ENCODE results near the gene DNAJB8. TPM values are rescaled to one million over a fixed set of nuclear protein-coding genes. Genes with fewer than 3 reads are reported as not detected.

The DNAJB8 gene
- total and polyA plus RNA-seq, 9 of the 15 experiments (the other 6 are each of a cell fraction or from before 2014, with no cell fraction given): not detected

- Histone ChIP-seq H3K4me3 (no peak overlapping the region), H4K20me1 (replicated peaks; ENCODE audit: control insufficient read depth, insufficient read depth, low read length) (peaks cover 16% of the 10 kb centered on the region), H3K4me1 (replicated peaks in 1 of 2; ENCODE audit: control insufficient read depth in 2 of 2, insufficient read depth in 2 of 2, low read length in 2 of 2) (peaks cover 17 to 38% of the 10 kb centered on the region in 2 experiments; a peak in 3 of 5 replicates), H3K9me1 (ENCODE audit: control insufficient read depth, insufficient read depth, low read length) (no peaks in the 10 kb centered on the region), H3K79me2 (ENCODE audit: control insufficient read depth, insufficient read depth, low read length) (peaks cover 46% of the 10 kb centered on the region), H3K4me2 (ENCODE audit: insufficient read depth, low read length) (no peak overlapping the region), H3K9ac (ENCODE audit: insufficient read depth in 1 of 2, low read depth in 2 of 2, low read length in 2 of 2) (peak overlapping the region in 1 of 2 experiments; percentile 72; a peak in 2 of 4 replicates), H3K36me3 (ENCODE audit: control insufficient read depth, insufficient read depth, low read length) (peaks cover 62% of the 10 kb centered on the region), H3K27me3 (ENCODE audit: control insufficient read depth in 2 of 2, insufficient read depth in 2 of 2, low read length in 2 of 2) (no peaks in the 10 kb centered on the region), H2AFZ (ENCODE audit: low read depth, low read length) (no peak overlapping the region), H3K9me3 (replicated peaks; ENCODE audit: control insufficient read depth, insufficient read depth, low read depth, low read length) (no peaks in the 10 kb centered on the region), H3K27ac (ENCODE audit: extremely low read depth, low read depth, low read length) (peak overlapping the region; percentile 37; the same call in 1 of the 3 replicates)
- intact Hi-C loops (cut with micrococcal nuclease): no loop called here
- 50% methylated on average over 10 of the region's 10 CpGs for WGBS (ENCODE audit: insufficient coverage, low coverage, missing lambda C conversion rate)
- CTCF ChIA-PET (ENCODE audit: low intra/inter-chr PET ratio): no interaction called here
- in situ Hi-C loops (cut with MboI): no loop called here
- ATAC-seq (peak; percentile 11), DNase-seq (ENCODE audit: extremely low read depth in 1 of 4, low spot score in 3 of 4) (peak in 1 of 4 experiments; percentile 23), FAIRE-seq (no peak)
- POLR2A ChIA-PET: interaction anchor here (0.6 to 2.6 kb wide), 4 partner anchors 10 to 76 kb away, joined by 3 to 20 read pairs (median 4); no protein-coding TSS in a partner anchor
- BruUV-seq (replicated peaks): TSS peak; percentile 28
- no peak for TF ChIP-seq ETV6 (IDR thresholded peaks at IDR 0.05; ENCODE audit: borderline replicate concordance in 1 of 2, low read depth in 2 of 2, low read length in 1 of 2)
- no peak for TF ChIP-seq ETV6 (CRISPR knock-in tag; IDR thresholded peaks at IDR 0.05; ENCODE audit: borderline replicate concordance)
- peak; percentile 50; the same call in 1 of the 2 replicates for TF ChIP-seq ZNF551 (CRISPR knock-in tag; IDR thresholded peaks at IDR 0.05)
- peak; percentile 81; the same call in 1 of the 2 replicates for TF ChIP-seq ZBED1 (IDR thresholded peaks at IDR 0.05)
- peak; percentile 89; the same call in 1 of the 2 replicates for TF ChIP-seq ZNF830 (CRISPR knock-in tag; IDR thresholded peaks at IDR 0.05)
- TF ChIP-seq OTX1 (CRISPR knock-in tag; IDR thresholded peaks at IDR 0.05): peak; percentile 5; the same call in 1 of the 2 replicates
- TF ChIP-seq BHLHE40 (IDR thresholded peaks at IDR 0.05; ENCODE audit: low read length): no peak
- TF ChIP-seq POLR2AphosphoS5 (IDR thresholded peaks at IDR 0.05; ENCODE audit: control insufficient read depth, insufficient read depth, low read depth, low read length): peak; percentile 64
- TF ChIP-seq RBFOX2 (IDR thresholded peaks at IDR 0.05; ENCODE audit: low read depth, low read length): peak; percentile 76
- TF ChIP-seq PATZ1 (CRISPR knock-in tag; IDR thresholded peaks at IDR 0.05; ENCODE audit: borderline replicate concordance): 0 out of 2 replicates have a peak, but pooled peaks have one; percentile 45
- TF ChIP-seq ZKSCAN3 (CRISPR knock-in tag; IDR thresholded peaks at IDR 0.05): no peak
- 0 out of 2 replicates have a peak, but pooled peaks have one; percentile 26 for TF ChIP-seq PHB (CRISPR knock-in tag; IDR thresholded peaks at IDR 0.05)
- no peak for TF ChIP-seq FIP1L1 (IDR thresholded peaks at IDR 0.05; ENCODE audit: low read depth, low read length, poor library complexity, severe bottlenecking)
- TF ChIP-seq ZFPM2 (CRISPR knock-in tag; IDR thresholded peaks at IDR 0.05): 0 out of 2 replicates have a peak, but pooled peaks have one; percentile 62
- peak; percentile 68; the same call in 1 of the 2 replicates for TF ChIP-seq KLF10 (CRISPR knock-in tag; IDR thresholded peaks at IDR 0.05)
- TF ChIP-seq ARID1B (IDR thresholded peaks at IDR 0.05): no peak
- 0 out of 2 replicates have a peak, but pooled peaks have one; percentile 40 for TF ChIP-seq ETS1 (conservative IDR thresholded peaks at IDR 0.05; ENCODE audit: control insufficient read depth, low read depth, low read length)
- no peak for TF ChIP-seq ZNF239 (CRISPR knock-in tag; IDR thresholded peaks at IDR 0.05)
- 0 out of 2 replicates have a peak, but pooled peaks have one; percentile 12 for TF ChIP-seq CHD2 (IDR thresholded peaks at IDR 0.05; ENCODE audit: low read depth, low read length)
- peak; percentile 5; the same call in 1 of the 2 replicates for TF ChIP-seq NFIC (IDR thresholded peaks at IDR 0.05)
- TF ChIP-seq ZNF717 (CRISPR knock-in tag; IDR thresholded peaks at IDR 0.05): peak; percentile 83; the same call in 1 of the 2 replicates
- 0 out of 2 replicates have a peak, but pooled peaks have one; percentile 42 for TF ChIP-seq PML (IDR thresholded peaks at IDR 0.05; ENCODE audit: low read length)
Observed at GRCh38 chr3:128479558-128480086, 12.9 kb upstream of the DNAJB8 start.

All from K562 (cell line).